Fibroblast of lung (primary cell): ENCODE measurements around the gene TMBIM6. TPM values are rescaled to one million over a fixed set of nuclear protein-coding genes. Genes with fewer than 3 reads are reported as not detected.
"Not testable (repeated sequence)": the region's sequence is repeated elsewhere in the genome, so short reads cannot be mapped to it uniquely, and the experiment has no call there.

Experiments used
- DNase-seq, 2 donors: peaks; one replicate each; pipeline versions ENCODE4 v3.0.0 to v3.0.0-alpha.2; 2010; ENCODE audit warnings: low read depth in 2 of 2
- H2AFZ ChIP-seq: 2 replicates; pipeline ENCODE4 v1.5.1; 2012; ENCODE audit warnings: low read length, control low read depth, inconsistent platforms
- H3K27ac ChIP-seq: 2 replicates; pipeline ENCODE4 v1.5.1; 2011; ENCODE audit warnings: low read length, control low read depth; ENCODE audit not compliant: insufficient read depth
- H3K27me3 ChIP-seq: 2 replicates; pipeline ENCODE4 v1.5.1; 2011; ENCODE audit warnings: mild to moderate bottlenecking, low read length; ENCODE audit not compliant: control insufficient read depth, insufficient read depth
- H3K36me3 ChIP-seq: 2 replicates; pipeline ENCODE4 v1.5.1; 2011; ENCODE audit warnings: low read length; ENCODE audit not compliant: control insufficient read depth, insufficient read depth
- H3K4me1 ChIP-seq: 2 replicates; pipeline ENCODE4 v1.5.1; 2011; ENCODE audit warnings: low read length; ENCODE audit not compliant: control insufficient read depth, insufficient read depth; ENCODE audit errors: extremely low read depth
- H3K4me2 ChIP-seq: 2 replicates; pipeline ENCODE4 v1.5.1; 2011; ENCODE audit warnings: low read length, control low read depth; ENCODE audit not compliant: insufficient read depth; ENCODE audit errors: extremely low read depth
- H3K4me3 ChIP-seq, 4 experiments: fragments of 200-600 bp in 1 of 4; sonication (generic) in 1 of 4; replicated peaks in 1 of 4; 2 replicates each; pipeline ENCODE4 v1.5.1; 2011 to 2016; ENCODE audit warnings: low read length in 4 of 4, low read depth in 3 of 4, mild to moderate bottlenecking in 3 of 4, control low read depth in 2 of 4, inconsistent platforms in 1 of 4, mixed read lengths in 1 of 4; ENCODE audit not compliant: insufficient read depth in 1 of 4; ENCODE audit errors: control extremely low read depth in 1 of 4
- H3K79me2 ChIP-seq: 2 replicates; pipeline ENCODE4 v1.5.1; 2012; ENCODE audit warnings: mild to moderate bottlenecking, low read length, inconsistent platforms; ENCODE audit not compliant: control insufficient read depth, insufficient read depth
- H3K9ac ChIP-seq: 2 replicates; pipeline ENCODE4 v1.5.1; 2011; ENCODE audit warnings: mild to moderate bottlenecking, low read length, control low read depth; ENCODE audit not compliant: insufficient read depth
- H3K9me3 ChIP-seq: 2 replicates; pipeline ENCODE4 v1.5.1; 2012; ENCODE audit warnings: low read depth, low read length; ENCODE audit not compliant: control insufficient read depth, insufficient read depth
- H4K20me1 ChIP-seq: 2 replicates; pipeline ENCODE4 v1.5.1; 2011; ENCODE audit warnings: low read length; ENCODE audit not compliant: control insufficient read depth, insufficient read depth; ENCODE audit errors: extremely low read depth
- EZH2 ChIP-seq: IDR thresholded peaks from 2 replicates; pipeline ENCODE4 v1.5.1; 2012; ENCODE audit warnings: low read length, control low read depth, mild to moderate bottlenecking; ENCODE audit errors: missing control alignments
- polyA plus RNA-seq, 2 donors: library from polyadenylated mRNA; depleted of rRNA in 1 of 2; stranded (reverse) in 1 of 2; unstranded in 1 of 2; fragments of >200 nt; gene quantifications; 2 replicates each; pipeline ENCODE4 v1.2.1, GENCODE V29; 2011 to 2012; ENCODE audit warnings: missing spikeins in 1 of 2
- total RNA-seq: library from RNA; depleted of rRNA; stranded (reverse); fragments of >200 nt; gene quantifications from 2 replicates; pipeline ENCODE4 v1.2.1, GENCODE V29; 2014
- TF ChIP-seq, protein P1 (sequence below), 2 donors: IDR thresholded peaks in 1 of 2; conservative IDR thresholded peaks in 1 of 2; 1 replicate in 1 of 2; 2 replicates in 1 of 2; pipeline ENCODE4 v1.5.1; 2011 to 2012; ENCODE audit warnings: low read length in 2 of 2, control low read depth in 1 of 2, inconsistent platforms in 1 of 2, low read depth in 1 of 2, mild to moderate bottlenecking in 1 of 2

Gene TMBIM6
- total and polyA plus RNA-seq, 2 donors (not counting 1 experiment from before 2014, with no cell fraction given) = 432 to 879 TPM

DNA sequence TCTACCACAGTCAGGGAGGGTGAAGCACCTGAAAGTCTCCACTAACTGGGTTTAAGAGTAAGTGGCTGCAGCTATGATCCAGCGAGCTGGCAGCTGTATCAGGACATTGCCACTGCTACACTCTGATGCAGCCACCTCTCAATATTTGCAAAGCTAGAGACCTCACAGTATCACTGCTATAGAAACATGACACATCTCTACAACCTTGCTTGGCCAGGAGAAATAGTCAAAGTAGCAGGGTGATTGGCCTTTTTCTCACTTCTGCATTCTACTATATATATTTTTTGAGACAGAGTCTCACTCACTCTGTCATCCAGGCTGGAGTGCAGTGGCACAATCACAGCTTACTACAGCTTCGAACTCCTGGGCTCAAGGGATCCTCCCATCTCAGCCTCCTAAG is 24.8 kb upstream of the TMBIM6 start:
- Histone ChIP-seq H4K20me1 (no peaks in the 10 kb centered on the region), H3K36me3 (no peaks in the 10 kb centered on the region), H3K4me2 (no peak overlapping the region), H3K27ac (no peak overlapping the region), H3K4me1 (no peaks in the 10 kb centered on the region), H3K4me3 (no peak overlapping the region), H2AFZ (no peak overlapping the region), H3K79me2 (no peaks in the 10 kb centered on the region), H3K9me3 (no peaks in the 10 kb centered on the region), H3K9ac (no peak overlapping the region), H3K27me3 (peaks cover 9% of the 10 kb centered on the region)
- DNase-seq = no peak
- TF ChIP-seq EZH2 = no peak
- TF ChIP-seq, protein P1, sequence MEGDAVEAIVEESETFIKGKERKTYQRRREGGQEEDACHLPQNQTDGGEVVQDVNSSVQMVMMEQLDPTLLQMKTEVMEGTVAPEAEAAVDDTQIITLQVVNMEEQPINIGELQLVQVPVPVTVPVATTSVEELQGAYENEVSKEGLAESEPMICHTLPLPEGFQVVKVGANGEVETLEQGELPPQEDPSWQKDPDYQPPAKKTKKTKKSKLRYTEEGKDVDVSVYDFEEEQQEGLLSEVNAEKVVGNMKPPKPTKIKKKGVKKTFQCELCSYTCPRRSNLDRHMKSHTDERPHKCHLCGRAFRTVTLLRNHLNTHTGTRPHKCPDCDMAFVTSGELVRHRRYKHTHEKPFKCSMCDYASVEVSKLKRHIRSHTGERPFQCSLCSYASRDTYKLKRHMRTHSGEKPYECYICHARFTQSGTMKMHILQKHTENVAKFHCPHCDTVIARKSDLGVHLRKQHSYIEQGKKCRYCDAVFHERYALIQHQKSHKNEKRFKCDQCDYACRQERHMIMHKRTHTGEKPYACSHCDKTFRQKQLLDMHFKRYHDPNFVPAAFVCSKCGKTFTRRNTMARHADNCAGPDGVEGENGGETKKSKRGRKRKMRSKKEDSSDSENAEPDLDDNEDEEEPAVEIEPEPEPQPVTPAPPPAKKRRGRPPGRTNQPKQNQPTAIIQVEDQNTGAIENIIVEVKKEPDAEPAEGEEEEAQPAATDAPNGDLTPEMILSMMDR (conservative IDR thresholded peaks at IDR 0.05 in 1 of 2, IDR thresholded peaks at IDR 0.05 in 1 of 2; ENCODE audit: low read depth in 1 of 2, low read length in 2 of 2) = no peak

- not testable (repeated sequence) for H3K9ac ChIP-seq, DNase-seq, H2AFZ ChIP-seq, H3K36me3 ChIP-seq, H3K27ac ChIP-seq, H3K9me3 ChIP-seq, H3K4me3 ChIP-seq, H4K20me1 ChIP-seq, H3K4me1 ChIP-seq, H3K79me2 ChIP-seq, H3K4me2 ChIP-seq, H3K27me3 ChIP-seq
Measured at GRCh38 chr12:49717800-49718199, 23.6 kb upstream of the TMBIM6 start.

DNA sequence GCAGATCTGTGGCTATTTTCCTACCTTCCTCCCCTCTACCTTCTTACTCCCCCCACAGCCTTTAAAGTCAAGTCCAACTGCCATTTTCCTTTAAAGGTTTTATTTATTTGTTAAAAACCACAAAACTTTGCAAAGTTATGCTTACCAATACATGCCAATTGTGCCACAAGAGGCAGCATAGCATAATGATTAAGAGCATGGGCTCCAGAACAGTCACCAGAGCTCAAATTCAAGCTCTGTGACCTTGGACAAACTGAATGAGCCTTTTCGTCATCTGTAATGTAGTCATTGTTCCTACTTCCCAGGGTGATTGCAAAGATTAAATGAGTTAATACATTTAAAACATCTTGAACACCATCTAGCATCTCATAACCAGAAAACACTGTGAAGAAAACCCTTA is 21.1 kb upstream of the TMBIM6 start:
- H3K9ac ChIP-seq = no peak overlapping the region
- H3K27ac ChIP-seq = no peak overlapping the region
- DNase-seq = no peak
- no peaks in the 10 kb centered on the region for H4K20me1 ChIP-seq
- no peak overlapping the region for H3K4me2 ChIP-seq
- no peak for TF ChIP-seq EZH2
- TF ChIP-seq, protein P1 (conservative IDR thresholded peaks at IDR 0.05 in 1 of 2, IDR thresholded peaks at IDR 0.05 in 1 of 2; ENCODE audit: low read depth in 1 of 2, low read length in 2 of 2) = no peak
- no peak overlapping the region for H2AFZ ChIP-seq
- no peaks in the 10 kb centered on the region for H3K9me3 ChIP-seq
- H3K4me3 ChIP-seq = no peak overlapping the region
- H3K27me3 ChIP-seq = peaks cover 7% of the 10 kb centered on the region
- no peaks in the 10 kb centered on the region for H3K36me3 ChIP-seq
- H3K4me1 ChIP-seq = no peaks in the 10 kb centered on the region
- no peaks in the 10 kb centered on the region for H3K79me2 ChIP-seq

GRCh38 chr12:49721355-49721754 is 20.0 kb upstream of the TMBIM6 start:
- H3K4me3 ChIP-seq, H3K9me3 ChIP-seq, H2AFZ ChIP-seq, H3K4me1 ChIP-seq, H3K27ac ChIP-seq, H3K9ac ChIP-seq, H3K79me2 ChIP-seq, H3K36me3 ChIP-seq, H3K4me2 ChIP-seq, H4K20me1 ChIP-seq, DNase-seq: not testable (repeated sequence)
- peaks cover 12% of the 10 kb centered on the region for H3K27me3 ChIP-seq
